Upper lobe of left lung (tissue), 6 donors: ENCODE results near the gene CNPY1. TPM values are rescaled to one million over a fixed set of nuclear protein-coding genes. Genes with fewer than 3 reads are reported as not detected.
A peak's percentile ranks its signal among the peaks of the same experiment; 100 is the strongest.

Experiments
- ATAC-seq, 2 donors: fragments of 200-7000 bp; cut with Tn5 transposase; one replicate each; pipeline ENCODE4 v1.9.1; 2022; ENCODE audit warnings: mild to moderate bottlenecking in 2 of 2, moderate library complexity in 2 of 2; ENCODE audit not compliant: low FRiP score in 2 of 2
- DNase-seq, 2 donors: peaks; one replicate each; pipeline ENCODE4 v3.0.0-alpha.2; 2019 to 2020
- H3K27ac ChIP-seq, 4 donors: fragments of 200-600 bp; sonication (generic); one replicate each; pipeline ENCODE4 v1.5.1; 2016 to 2019
- H3K27me3 ChIP-seq, 4 donors: fragments of 200-600 bp; sonication (generic); one replicate each; pipeline ENCODE4 v1.5.1; 2017 to 2019
- H3K36me3 ChIP-seq, 4 donors: fragments of 200-600 bp; sonication (generic); one replicate each; pipeline ENCODE4 v1.5.1; 2016 to 2019
- H3K4me1 ChIP-seq, 4 donors: fragments of 200-600 bp; sonication (generic); one replicate each; pipeline ENCODE4 v1.5.1; 2018 to 2019
- H3K4me3 ChIP-seq, 4 donors: fragments of 200-600 bp; sonication (generic); one replicate each; pipeline ENCODE4 v1.5.1; 2017 to 2019; ENCODE audit warnings: mild to moderate bottlenecking in 2 of 4, moderate library complexity in 1 of 4
- H3K9me3 ChIP-seq, 4 donors: fragments of 200-600 bp; sonication (generic); one replicate each; pipeline ENCODE4 v1.5.1; 2018 to 2019
- EP300 ChIP-seq, 4 donors: sonication (generic); formaldehyde crosslinking; IDR thresholded peaks; one replicate each; pipeline ENCODE4 v1.5.1; 2017; ENCODE audit warnings: antibody characterized with exemption in 4 of 4, control low read depth in 2 of 4
- POLR2A ChIP-seq, 4 donors: fragments of 450-650 bp; IDR thresholded peaks; one replicate each; pipeline ENCODE4 v1.5.1; 2016 to 2017; ENCODE audit warnings: antibody characterized with exemption in 4 of 4, mild to moderate bottlenecking in 2 of 4
- POLR2AphosphoS5 ChIP-seq, 2 donors: sonication (generic); formaldehyde crosslinking; IDR thresholded peaks; one replicate each; pipeline ENCODE4 v1.5.1; 2017; ENCODE audit warnings: antibody characterized with exemption in 2 of 2
- WGBS, 2 donors: methylation state at CpG; one replicate each; pipeline ENCODE4 v1.1.5; 2017 to 2018; 5-methylcytosine and 5-hydroxymethylcytosine counted together
- total RNA-seq, 6 donors: library from RNA; depleted of rRNA in 4 of 6; stranded (reverse); fragments of >200 nt in 4 of 6; gene quantifications; one replicate each; pipeline versions ENCODE4 v1.1.0 to v1.2.1, GENCODE V29; 2016 to 2021
- TF ChIP-seq, protein P1 (sequence below), 6 experiments: fragments of 450-650 bp in 4 of 6; fragments of 200-600 bp in 2 of 6; sonication (generic) in 2 of 6; IDR thresholded peaks; one replicate each; pipeline ENCODE4 v1.5.1; 2016 to 2019; ENCODE audit warnings: antibody characterized with exemption in 6 of 6
- donor health status: DM: no; HTN: no; CAD: no; lungs with moderate emphysema.
- donor health status: DM: no; HTN: yes; CAD: no; lungs with severe emphysema.

CNPY1 gene
- total RNA-seq, 6 donors from 2014 or later = not detected

GRCh38 chr7:155527664-155528063, 18.7 kb downstream of the CNPY1 start:
- WGBS, 2 donors = 75 to 92% methylated on average over 5 to 7 of the region's 7 CpGs
- no peak for DNase-seq
- H3K36me3 ChIP-seq = no peaks in the 10 kb centered on the region
- H3K27ac ChIP-seq = no peak overlapping the region
- no peak overlapping the region for H3K4me3 ChIP-seq
- ATAC-seq = no peak
- no peaks in the 10 kb centered on the region for H3K9me3 ChIP-seq
- peaks cover 0 to 18% (median 3%) of the 10 kb centered on the region in 4 donors for H3K27me3 ChIP-seq
- peaks cover 0 to 4% (median 0%) of the 10 kb centered on the region in 4 donors for H3K4me1 ChIP-seq
- no peak for TF ChIP-seq POLR2A (IDR thresholded peaks at IDR 0.05)
- no peak for TF ChIP-seq EP300 (IDR thresholded peaks at IDR 0.05)
- TF ChIP-seq, protein P1, sequence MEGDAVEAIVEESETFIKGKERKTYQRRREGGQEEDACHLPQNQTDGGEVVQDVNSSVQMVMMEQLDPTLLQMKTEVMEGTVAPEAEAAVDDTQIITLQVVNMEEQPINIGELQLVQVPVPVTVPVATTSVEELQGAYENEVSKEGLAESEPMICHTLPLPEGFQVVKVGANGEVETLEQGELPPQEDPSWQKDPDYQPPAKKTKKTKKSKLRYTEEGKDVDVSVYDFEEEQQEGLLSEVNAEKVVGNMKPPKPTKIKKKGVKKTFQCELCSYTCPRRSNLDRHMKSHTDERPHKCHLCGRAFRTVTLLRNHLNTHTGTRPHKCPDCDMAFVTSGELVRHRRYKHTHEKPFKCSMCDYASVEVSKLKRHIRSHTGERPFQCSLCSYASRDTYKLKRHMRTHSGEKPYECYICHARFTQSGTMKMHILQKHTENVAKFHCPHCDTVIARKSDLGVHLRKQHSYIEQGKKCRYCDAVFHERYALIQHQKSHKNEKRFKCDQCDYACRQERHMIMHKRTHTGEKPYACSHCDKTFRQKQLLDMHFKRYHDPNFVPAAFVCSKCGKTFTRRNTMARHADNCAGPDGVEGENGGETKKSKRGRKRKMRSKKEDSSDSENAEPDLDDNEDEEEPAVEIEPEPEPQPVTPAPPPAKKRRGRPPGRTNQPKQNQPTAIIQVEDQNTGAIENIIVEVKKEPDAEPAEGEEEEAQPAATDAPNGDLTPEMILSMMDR (IDR thresholded peaks at IDR 0.05) = no peak
- TF ChIP-seq POLR2AphosphoS5 (IDR thresholded peaks at IDR 0.05) = no peak

DNA sequence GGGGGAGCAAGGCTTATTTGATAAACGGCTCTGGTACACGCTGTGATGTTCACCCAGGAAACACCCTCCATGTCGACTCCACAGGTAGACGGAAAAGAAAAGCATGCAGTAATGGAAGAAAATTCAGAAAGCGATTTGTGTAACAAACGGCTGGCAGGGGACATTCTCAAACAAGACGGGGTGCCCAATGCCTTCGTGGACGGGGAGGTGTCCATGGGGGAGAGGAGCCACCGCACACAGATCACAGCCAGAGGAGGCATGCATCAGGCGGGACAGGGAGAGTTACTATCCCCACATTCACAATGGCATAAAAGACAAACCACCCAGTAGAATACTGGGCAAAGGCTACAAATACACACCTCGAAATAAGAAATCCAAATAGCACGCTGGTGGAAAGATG, 20.1 kb downstream of the CNPY1 start:
- no peak for ATAC-seq
- no peak for DNase-seq
- H3K4me3 ChIP-seq = no peak overlapping the region
- TF ChIP-seq POLR2AphosphoS5 (IDR thresholded peaks at IDR 0.05) (no peak), EP300 (IDR thresholded peaks at IDR 0.05) (no peak), POLR2A (IDR thresholded peaks at IDR 0.05) (no peak)
- TF ChIP-seq, protein P1 (IDR thresholded peaks at IDR 0.05) = no peak
- no peaks in the 10 kb centered on the region for H3K36me3 ChIP-seq
- H3K4me1 ChIP-seq = no peaks in the 10 kb centered on the region
- no peaks in the 10 kb centered on the region for H3K9me3 ChIP-seq
- H3K27ac ChIP-seq = no peak overlapping the region
- 79 to 81% methylated on average over 13 of the region's 13 CpGs for whole genome bisulfite sequencing, 2 donors
- peaks cover 0 to 12% (median 0%) of the 10 kb centered on the region in 4 donors for H3K27me3 ChIP-seq

GRCh38 chr7:155524018-155524556, 22.3 kb downstream of the CNPY1 start:
- Histone ChIP-seq H3K4me1 (no peaks in the 10 kb centered on the region), H3K27ac (no peak overlapping the region), H3K27me3 (peaks cover 0 to 5% (median 0%) of the 10 kb centered on the region in 4 donors), H3K9me3 (no peaks in the 10 kb centered on the region), H3K4me3 (no peak overlapping the region), H3K36me3 (no peaks in the 10 kb centered on the region)
- WGBS, 2 donors = 78 to 80% methylated on average over 11 of the region's 11 CpGs
- DNase-seq (no peak), ATAC-seq (no peak)
- no peak for TF ChIP-seq POLR2AphosphoS5 (IDR thresholded peaks at IDR 0.05)
- no peak for TF ChIP-seq EP300 (IDR thresholded peaks at IDR 0.05)
- TF ChIP-seq, protein P1 (IDR thresholded peaks at IDR 0.05) = no peak
- no peak for TF ChIP-seq POLR2A (IDR thresholded peaks at IDR 0.05)

GRCh38 chr7:155523168-155523675, 23.1 kb downstream of the CNPY1 start:
- WGBS, 2 donors = 71 to 81% methylated on average over 12 to 16 of the region's 16 CpGs

More at GRCh38 chr7:155523168-155523675, 23.1 kb downstream of the CNPY1 start:
- Histone ChIP-seq H3K27ac (no peak overlapping the region), H3K27me3 (peaks cover 0 to 5% (median 0%) of the 10 kb centered on the region in 4 donors), H3K4me1 (no peaks in the 10 kb centered on the region), H3K9me3 (no peaks in the 10 kb centered on the region), H3K4me3 (no peak overlapping the region), H3K36me3 (no peaks in the 10 kb centered on the region)
- no peak for DNase-seq
- ATAC-seq = peak; percentile 25
- TF ChIP-seq EP300 (IDR thresholded peaks at IDR 0.05) = no peak
- TF ChIP-seq, protein P1 (IDR thresholded peaks at IDR 0.05) = no peak
- TF ChIP-seq POLR2AphosphoS5 (IDR thresholded peaks at IDR 0.05) = no peak
- no peak for TF ChIP-seq POLR2A (IDR thresholded peaks at IDR 0.05)
